ENCODE results near the gene HDAC6.

DNA sequence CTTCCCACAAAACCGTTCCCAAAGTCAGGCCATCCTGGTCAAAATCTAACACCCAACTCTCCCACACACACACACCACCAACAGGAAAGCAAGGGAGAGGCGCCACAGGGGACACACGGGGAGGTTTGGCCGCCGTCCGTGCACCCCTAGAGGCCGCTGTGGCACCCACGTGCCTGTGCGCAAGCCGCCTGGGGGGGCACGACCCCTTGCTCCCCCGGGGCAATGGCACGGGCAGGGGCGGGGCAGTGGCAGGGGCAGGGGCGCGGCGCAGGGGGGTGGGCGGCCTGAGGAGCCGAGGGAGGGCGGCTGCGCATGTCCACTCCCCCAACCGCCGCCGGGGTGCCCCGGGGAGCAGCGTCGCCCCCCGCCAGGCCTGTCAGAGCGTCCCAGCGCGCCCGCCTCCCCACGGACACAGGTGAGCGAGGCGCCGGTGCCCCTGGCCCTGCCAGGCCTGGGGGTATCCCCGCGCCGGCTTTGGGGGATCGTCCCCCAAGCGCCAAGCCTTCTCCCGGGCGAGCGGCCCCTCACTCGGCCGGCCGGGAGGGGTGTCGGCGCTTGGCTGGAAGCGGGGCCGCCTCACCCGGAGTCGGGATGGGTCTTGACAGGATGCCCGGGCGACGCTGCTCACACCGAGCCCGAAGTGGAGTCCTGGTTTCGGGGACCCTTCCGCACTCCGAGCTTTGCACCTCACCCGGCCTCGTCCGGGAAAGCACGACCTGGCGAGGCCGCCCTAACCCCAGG lies 24.4 kb downstream of the HDAC6 start, which contains the start of gene ERAS:
- no peak for TF ChIP-seq TAF1 (IDR thresholded peaks at IDR 0.05; ENCODE audit: low read depth)
- no peak for TF ChIP-seq POLR2AphosphoS5 (IDR thresholded peaks at IDR 0.05)
- no peak for TF ChIP-seq EP300 (conservative IDR thresholded peaks at IDR 0.05; ENCODE audit: poor library complexity, severe bottlenecking)
- TF ChIP-seq, protein P1, sequence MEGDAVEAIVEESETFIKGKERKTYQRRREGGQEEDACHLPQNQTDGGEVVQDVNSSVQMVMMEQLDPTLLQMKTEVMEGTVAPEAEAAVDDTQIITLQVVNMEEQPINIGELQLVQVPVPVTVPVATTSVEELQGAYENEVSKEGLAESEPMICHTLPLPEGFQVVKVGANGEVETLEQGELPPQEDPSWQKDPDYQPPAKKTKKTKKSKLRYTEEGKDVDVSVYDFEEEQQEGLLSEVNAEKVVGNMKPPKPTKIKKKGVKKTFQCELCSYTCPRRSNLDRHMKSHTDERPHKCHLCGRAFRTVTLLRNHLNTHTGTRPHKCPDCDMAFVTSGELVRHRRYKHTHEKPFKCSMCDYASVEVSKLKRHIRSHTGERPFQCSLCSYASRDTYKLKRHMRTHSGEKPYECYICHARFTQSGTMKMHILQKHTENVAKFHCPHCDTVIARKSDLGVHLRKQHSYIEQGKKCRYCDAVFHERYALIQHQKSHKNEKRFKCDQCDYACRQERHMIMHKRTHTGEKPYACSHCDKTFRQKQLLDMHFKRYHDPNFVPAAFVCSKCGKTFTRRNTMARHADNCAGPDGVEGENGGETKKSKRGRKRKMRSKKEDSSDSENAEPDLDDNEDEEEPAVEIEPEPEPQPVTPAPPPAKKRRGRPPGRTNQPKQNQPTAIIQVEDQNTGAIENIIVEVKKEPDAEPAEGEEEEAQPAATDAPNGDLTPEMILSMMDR (IDR thresholded peaks at IDR 0.05; ENCODE audit: poor library complexity, severe bottlenecking): no peak
- TF ChIP-seq, protein P2, sequence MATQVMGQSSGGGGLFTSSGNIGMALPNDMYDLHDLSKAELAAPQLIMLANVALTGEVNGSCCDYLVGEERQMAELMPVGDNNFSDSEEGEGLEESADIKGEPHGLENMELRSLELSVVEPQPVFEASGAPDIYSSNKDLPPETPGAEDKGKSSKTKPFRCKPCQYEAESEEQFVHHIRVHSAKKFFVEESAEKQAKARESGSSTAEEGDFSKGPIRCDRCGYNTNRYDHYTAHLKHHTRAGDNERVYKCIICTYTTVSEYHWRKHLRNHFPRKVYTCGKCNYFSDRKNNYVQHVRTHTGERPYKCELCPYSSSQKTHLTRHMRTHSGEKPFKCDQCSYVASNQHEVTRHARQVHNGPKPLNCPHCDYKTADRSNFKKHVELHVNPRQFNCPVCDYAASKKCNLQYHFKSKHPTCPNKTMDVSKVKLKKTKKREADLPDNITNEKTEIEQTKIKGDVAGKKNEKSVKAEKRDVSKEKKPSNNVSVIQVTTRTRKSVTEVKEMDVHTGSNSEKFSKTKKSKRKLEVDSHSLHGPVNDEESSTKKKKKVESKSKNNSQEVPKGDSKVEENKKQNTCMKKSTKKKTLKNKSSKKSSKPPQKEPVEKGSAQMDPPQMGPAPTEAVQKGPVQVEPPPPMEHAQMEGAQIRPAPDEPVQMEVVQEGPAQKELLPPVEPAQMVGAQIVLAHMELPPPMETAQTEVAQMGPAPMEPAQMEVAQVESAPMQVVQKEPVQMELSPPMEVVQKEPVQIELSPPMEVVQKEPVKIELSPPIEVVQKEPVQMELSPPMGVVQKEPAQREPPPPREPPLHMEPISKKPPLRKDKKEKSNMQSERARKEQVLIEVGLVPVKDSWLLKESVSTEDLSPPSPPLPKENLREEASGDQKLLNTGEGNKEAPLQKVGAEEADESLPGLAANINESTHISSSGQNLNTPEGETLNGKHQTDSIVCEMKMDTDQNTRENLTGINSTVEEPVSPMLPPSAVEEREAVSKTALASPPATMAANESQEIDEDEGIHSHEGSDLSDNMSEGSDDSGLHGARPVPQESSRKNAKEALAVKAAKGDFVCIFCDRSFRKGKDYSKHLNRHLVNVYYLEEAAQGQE (IDR thresholded peaks at IDR 0.05; ENCODE audit: borderline replicate concordance): no peak
- no peak for TF ChIP-seq EZH2 (IDR thresholded peaks at IDR 0.05; ENCODE audit: borderline replicate concordance, insufficient read depth, low read length, poor library complexity, severe bottlenecking)
- TF ChIP-seq MXI1 (conservative IDR thresholded peaks at IDR 0.05; ENCODE audit: poor library complexity, severe bottlenecking): no peak
- no peak for TF ChIP-seq RAD21 (conservative IDR thresholded peaks at IDR 0.05)

All from neural cell (in vitro differentiated cells).